ENCODE measurements around the gene TOP2A. TPM values are rescaled to one million over a fixed set of nuclear protein-coding genes. Genes with fewer than 3 reads are reported as not detected.
"Not testable (repeated sequence)": the region's sequence is repeated elsewhere in the genome, so short reads cannot be mapped to it uniquely, and the experiment has no call there.

The TOP2A gene
- total RNA-seq, 1 donor from 2014 or later, result 114 TPM

- H3K9me3 Mint-ChIP-seq (ENCODE audit: low read depth), result no peaks in the 10 kb centered on the region
- TF ChIP-seq CTCF (IDR thresholded peaks at IDR 0.05; ENCODE audit: unreplicated experiment), result peak; percentile 67
- peak overlapping the region; percentile 77 for H3K27ac Mint-ChIP-seq
- H3K4me3 Mint-ChIP-seq (ENCODE audit: low read depth), result peak overlapping the region; percentile 53
- no peaks in the 10 kb centered on the region for H3K27me3 Mint-ChIP-seq
- H3K36me3 Mint-ChIP-seq (ENCODE audit: insufficient read depth), result peaks cover 3% of the 10 kb centered on the region
- peaks cover 12% of the 10 kb centered on the region for H3K4me1 Mint-ChIP-seq (ENCODE audit: low read depth)
- DNase-seq (ENCODE audit: low spot score, unreplicated experiment), result no peak
Observed at GRCh38 chr17:40415390-40415789, 2.3 kb downstream of the TOP2A start.

GRCh38 chr17:40414312-40414711, 3.4 kb downstream of the TOP2A start:
- not testable (repeated sequence) for H3K27ac Mint-ChIP-seq; H3K36me3 Mint-ChIP-seq (ENCODE audit: insufficient read depth); H3K4me1 Mint-ChIP-seq (ENCODE audit: low read depth); H3K27me3 Mint-ChIP-seq; H3K9me3 Mint-ChIP-seq (ENCODE audit: low read depth); H3K4me3 Mint-ChIP-seq (ENCODE audit: low read depth); DNase-seq (ENCODE audit: low spot score, unreplicated experiment)

- H3K36me3 Mint-ChIP-seq (ENCODE audit: insufficient read depth), result peaks cover 7% of the 10 kb centered on the region
- no peaks in the 10 kb centered on the region for H3K27me3 Mint-ChIP-seq
- H3K4me3 Mint-ChIP-seq (ENCODE audit: low read depth), result no peak overlapping the region
- DNase-seq (ENCODE audit: low spot score, unreplicated experiment), result no peak
- H3K27ac Mint-ChIP-seq, result no peak overlapping the region
- no peak for TF ChIP-seq CTCF (IDR thresholded peaks at IDR 0.05; ENCODE audit: unreplicated experiment)
- H3K9me3 Mint-ChIP-seq (ENCODE audit: low read depth), result no peaks in the 10 kb centered on the region
- peaks cover 9% of the 10 kb centered on the region for H3K4me1 Mint-ChIP-seq (ENCODE audit: low read depth)
Observed at GRCh38 chr17:40412880-40413279, 4.8 kb downstream of the TOP2A start.

- no peaks in the 10 kb centered on the region for H3K9me3 Mint-ChIP-seq (ENCODE audit: low read depth)
- TF ChIP-seq CTCF (IDR thresholded peaks at IDR 0.05; ENCODE audit: unreplicated experiment), result no peak
Observed at GRCh38 chr17:40411821-40412220, 5.9 kb downstream of the TOP2A start.

GRCh38 chr17:40410082-40410481, 7.6 kb downstream of the TOP2A start:
- DNase-seq (ENCODE audit: low spot score, unreplicated experiment), result no peak
- TF ChIP-seq CTCF (IDR thresholded peaks at IDR 0.05; ENCODE audit: unreplicated experiment), result no peak
- H3K9me3 Mint-ChIP-seq (ENCODE audit: low read depth), result no peaks in the 10 kb centered on the region
- no peaks in the 10 kb centered on the region for H3K4me1 Mint-ChIP-seq (ENCODE audit: low read depth)
- H3K27me3 Mint-ChIP-seq, result no peaks in the 10 kb centered on the region
- peaks cover 11% of the 10 kb centered on the region for H3K36me3 Mint-ChIP-seq (ENCODE audit: insufficient read depth)
- H3K27ac Mint-ChIP-seq, result no peak overlapping the region
- no peak overlapping the region for H3K4me3 Mint-ChIP-seq (ENCODE audit: low read depth)

More at GRCh38 chr17:40411821-40412220, 5.9 kb downstream of the TOP2A start:
- peaks cover 9% of the 10 kb centered on the region for H3K36me3 Mint-ChIP-seq (ENCODE audit: insufficient read depth)
- no peaks in the 10 kb centered on the region for H3K27me3 Mint-ChIP-seq
- H3K27ac Mint-ChIP-seq, result no peak overlapping the region
- peaks cover 8% of the 10 kb centered on the region for H3K4me1 Mint-ChIP-seq (ENCODE audit: low read depth)
- H3K4me3 Mint-ChIP-seq (ENCODE audit: low read depth), result no peak overlapping the region
- DNase-seq (ENCODE audit: low spot score, unreplicated experiment), result no peak

- H3K4me1 Mint-ChIP-seq (ENCODE audit: low read depth); H3K27me3 Mint-ChIP-seq; H3K4me3 Mint-ChIP-seq (ENCODE audit: low read depth); H3K27ac Mint-ChIP-seq; DNase-seq (ENCODE audit: low spot score, unreplicated experiment); H3K9me3 Mint-ChIP-seq (ENCODE audit: low read depth): not testable (repeated sequence)
- H3K36me3 Mint-ChIP-seq (ENCODE audit: insufficient read depth), result peaks cover 11% of the 10 kb centered on the region
Observed at GRCh38 chr17:40409540-40409939, 8.2 kb downstream of the TOP2A start.

All from progenitor cell of endocrine pancreas (in vitro differentiated cells).